ENCODE measurements around the gene NACA.
"Not testable (repeated sequence)": the region's sequence is repeated elsewhere in the genome, so short reads cannot be mapped to it uniquely, and the experiment has no call there.

NACA gene

DNA sequence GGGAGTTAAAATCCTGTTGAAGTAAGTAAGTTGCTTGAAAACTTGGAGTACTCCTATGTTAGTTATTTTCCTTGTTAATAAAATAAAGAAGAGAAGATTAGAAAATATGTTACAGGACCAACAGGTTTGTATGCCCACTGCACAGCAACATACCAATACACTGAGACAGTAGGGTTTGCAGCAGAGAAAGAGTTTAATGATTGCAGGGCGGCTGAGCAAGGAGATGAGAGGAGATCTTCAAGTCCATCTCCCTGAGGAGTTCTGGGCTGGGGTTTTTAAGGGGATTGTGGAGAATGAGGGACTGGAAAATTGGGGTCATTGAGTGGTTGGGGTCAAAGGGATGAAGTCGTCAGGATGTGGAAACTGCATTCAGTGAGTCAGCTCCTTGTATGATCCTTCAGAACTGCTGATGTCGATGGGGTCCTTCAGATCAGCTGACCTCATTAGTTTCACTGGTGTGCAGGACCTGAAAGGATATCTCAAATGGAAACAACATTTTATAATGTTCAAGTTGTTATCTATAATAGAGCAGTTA is 33.7 kb upstream of the NACA start:
- no peaks in the 10 kb centered on the region for H3K4me1 ChIP-seq (ENCODE audit: control insufficient read depth in 1 of 2, insufficient read depth in 2 of 2, low read length in 2 of 2)
- H3K27ac ChIP-seq (ENCODE audit: low read depth, low read length) = no peak overlapping the region

DNA sequence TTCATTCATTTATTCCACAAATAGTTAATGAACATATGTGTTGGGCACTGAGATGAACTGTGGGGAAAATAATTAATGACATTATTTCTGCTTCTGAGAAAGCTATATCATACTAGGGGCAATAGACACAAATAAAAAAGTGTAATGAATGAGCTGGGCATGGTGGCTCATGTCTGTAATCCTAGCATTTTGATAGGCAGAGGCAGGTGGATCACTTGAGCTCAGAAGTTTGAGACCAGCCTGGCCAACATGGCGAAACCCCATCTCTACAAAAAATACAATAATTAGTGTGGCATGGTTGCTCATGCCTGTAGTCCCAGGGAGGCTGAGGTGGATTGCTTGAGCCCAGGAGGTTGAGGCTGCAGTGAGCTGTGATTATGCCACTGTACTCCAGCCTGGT is 32.9 kb upstream of the NACA start:
- not testable (repeated sequence) for H3K36me3 ChIP-seq (ENCODE audit: control insufficient read depth in 1 of 2, insufficient read depth in 2 of 2, low read length in 2 of 2); H3K4me3 ChIP-seq (ENCODE audit: low read depth in 1 of 2, low read length in 2 of 2); H3K9ac ChIP-seq (ENCODE audit: low read depth in 1 of 2, low read length in 2 of 2); H3K4me1 ChIP-seq (ENCODE audit: control insufficient read depth in 1 of 2, insufficient read depth in 2 of 2, low read length in 2 of 2); H3K27me3 ChIP-seq (ENCODE audit: control insufficient read depth in 1 of 2, insufficient read depth in 2 of 2, low read length in 2 of 2); H3K27ac ChIP-seq (ENCODE audit: low read depth, low read length)
- peaks cover 3 to 11% of the 10 kb centered on the region in 2 donors for H3K9me3 ChIP-seq (ENCODE audit: control insufficient read depth in 1 of 2, low read length in 2 of 2)

More for the DNA sequence above, 33.7 kb upstream of the NACA start:
- Histone ChIP-seq H3K9me3 (ENCODE audit: control insufficient read depth in 1 of 2, low read length in 2 of 2) (peaks cover 3 to 11% of the 10 kb centered on the region in 2 donors), H3K27me3 (ENCODE audit: control insufficient read depth in 1 of 2, insufficient read depth in 2 of 2, low read length in 2 of 2) (no peaks in the 10 kb centered on the region), H3K4me3 (ENCODE audit: low read depth in 1 of 2, low read length in 2 of 2) (no peak overlapping the region), H3K9ac (ENCODE audit: low read depth in 1 of 2, low read length in 2 of 2) (no peak overlapping the region), H3K36me3 (ENCODE audit: control insufficient read depth in 1 of 2, insufficient read depth in 2 of 2, low read length in 2 of 2) (no peaks in the 10 kb centered on the region)

DNA sequence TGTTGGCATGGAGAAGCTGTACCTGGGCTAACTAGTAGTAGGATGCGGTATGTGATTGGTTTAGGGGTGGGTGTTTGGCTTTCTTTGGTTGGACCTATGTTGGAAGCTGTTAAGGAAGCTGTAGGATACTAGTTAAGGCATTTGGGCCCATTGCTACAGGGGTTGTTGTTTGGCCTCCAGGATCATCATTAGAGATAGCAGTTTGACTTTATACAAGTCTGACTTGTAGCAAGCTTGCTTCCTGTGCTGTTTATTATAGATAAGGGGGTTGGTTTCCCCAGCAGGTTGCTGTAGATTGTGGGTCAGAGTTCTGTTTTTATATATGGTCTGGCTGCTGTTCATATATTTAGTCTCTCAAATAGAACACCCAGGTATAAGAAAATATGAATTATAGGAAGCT is 28.5 kb upstream of the NACA start:
- H3K27me3 ChIP-seq (ENCODE audit: control insufficient read depth in 1 of 2, insufficient read depth in 2 of 2, low read length in 2 of 2) = no peaks in the 10 kb centered on the region
- no peaks in the 10 kb centered on the region for H3K4me1 ChIP-seq (ENCODE audit: control insufficient read depth in 1 of 2, insufficient read depth in 2 of 2, low read length in 2 of 2)
- no peak overlapping the region for H3K27ac ChIP-seq (ENCODE audit: low read depth, low read length)
- no peak overlapping the region for H3K4me3 ChIP-seq (ENCODE audit: low read depth in 1 of 2, low read length in 2 of 2)
- H3K9ac ChIP-seq (ENCODE audit: low read depth in 1 of 2, low read length in 2 of 2) = no peak overlapping the region
- H3K36me3 ChIP-seq (ENCODE audit: control insufficient read depth in 1 of 2, insufficient read depth in 2 of 2, low read length in 2 of 2) = no peaks in the 10 kb centered on the region
- peaks cover 0 to 5% of the 10 kb centered on the region in 2 donors for H3K9me3 ChIP-seq (ENCODE audit: control insufficient read depth in 1 of 2, low read length in 2 of 2)

DNA sequence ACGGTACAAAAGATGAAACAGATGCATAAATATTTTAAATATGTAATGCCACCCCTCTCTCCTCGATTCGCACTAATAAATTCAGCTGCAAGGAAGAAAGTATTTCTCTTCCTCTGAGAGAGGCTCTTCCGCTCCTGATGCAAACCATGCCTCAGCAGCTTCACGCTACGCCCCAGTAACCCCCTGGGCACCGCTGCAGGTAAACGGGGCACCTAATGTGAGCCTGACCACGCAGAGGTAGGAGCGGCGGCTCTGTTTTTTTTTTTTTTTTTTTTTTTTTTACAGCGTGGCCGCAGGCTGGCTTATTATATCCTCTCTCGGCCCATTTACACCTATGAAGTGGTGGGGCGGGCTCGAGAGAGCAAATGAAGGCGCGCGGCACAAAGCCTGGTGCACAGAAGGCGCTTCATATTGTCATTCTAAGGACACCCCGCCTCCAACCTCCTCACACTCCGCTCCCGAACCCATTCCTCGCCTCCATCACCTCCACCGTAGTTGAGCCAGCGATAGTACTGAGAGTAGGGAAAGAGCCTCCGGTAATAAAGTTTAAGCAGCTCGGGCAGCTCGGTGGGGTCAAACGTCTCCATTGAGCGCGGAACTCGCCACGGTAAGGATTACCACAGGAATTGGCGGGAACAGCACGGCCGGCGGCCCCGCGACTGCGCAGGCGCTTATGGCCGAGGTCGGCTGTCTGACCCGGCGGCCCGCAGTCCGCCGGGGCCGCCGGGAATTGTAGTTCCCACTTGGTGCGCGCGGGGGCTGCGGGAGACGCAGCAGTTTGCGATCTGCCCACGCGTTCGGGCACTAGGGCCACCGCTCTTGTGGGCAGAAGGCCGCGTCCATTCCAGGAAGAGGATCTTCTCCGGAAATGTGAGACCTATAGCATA is 26.9 kb upstream of the NACA start, which contains the start of gene PRIM1:
Gene PRIM1 (minus strand): TSS at position 612 of the 887 bp plus-strand sequence. CDS start 25 bp downstream, at position 587.
- H3K4me1 ChIP-seq (ENCODE audit: control insufficient read depth in 1 of 2, insufficient read depth in 2 of 2, low read length in 2 of 2) = no peaks in the 10 kb centered on the region
- H3K27ac ChIP-seq (ENCODE audit: low read depth, low read length) = peak within 1 kb of the TSS; percentile 70
- H3K27me3 ChIP-seq (ENCODE audit: control insufficient read depth in 1 of 2, insufficient read depth in 2 of 2, low read length in 2 of 2) = no peaks in the 10 kb centered on the region
- peak within 1 kb of the TSS; percentile 96 to 97 for H3K4me3 ChIP-seq (ENCODE audit: low read depth in 1 of 2, low read length in 2 of 2)
- no peaks in the 10 kb centered on the region for H3K36me3 ChIP-seq (ENCODE audit: control insufficient read depth in 1 of 2, insufficient read depth in 2 of 2, low read length in 2 of 2)
- H3K9me3 ChIP-seq (ENCODE audit: control insufficient read depth in 1 of 2, low read length in 2 of 2) = no peaks in the 10 kb centered on the region
- H3K9ac ChIP-seq (ENCODE audit: low read depth in 1 of 2, low read length in 2 of 2) = peak within 1 kb of the TSS; percentile 79

DNA sequence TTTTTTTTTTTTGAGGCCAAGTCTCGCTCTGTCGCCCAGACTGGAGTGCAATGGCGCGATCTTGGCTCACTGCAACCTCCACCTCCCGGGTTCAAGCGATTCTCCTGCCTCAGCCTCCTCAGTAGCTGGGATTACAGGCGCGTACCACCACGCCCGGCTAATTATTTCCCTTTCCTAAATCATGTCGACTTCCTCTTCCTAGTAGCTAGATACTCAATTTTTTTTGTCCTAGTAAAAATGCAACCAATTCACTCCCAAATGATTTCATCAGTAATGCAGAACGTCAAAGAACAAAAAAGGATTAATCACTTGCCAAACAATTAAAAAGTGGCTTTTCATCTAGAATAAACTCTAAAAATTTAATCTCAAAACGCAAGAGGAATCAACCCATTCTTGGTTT is 25.5 kb upstream of the NACA start:
- not testable (repeated sequence) for H3K4me1 ChIP-seq (ENCODE audit: control insufficient read depth in 1 of 2, insufficient read depth in 2 of 2, low read length in 2 of 2); H3K27ac ChIP-seq (ENCODE audit: low read depth, low read length); H3K27me3 ChIP-seq (ENCODE audit: control insufficient read depth in 1 of 2, insufficient read depth in 2 of 2, low read length in 2 of 2); H3K4me3 ChIP-seq (ENCODE audit: low read depth in 1 of 2, low read length in 2 of 2); H3K36me3 ChIP-seq (ENCODE audit: control insufficient read depth in 1 of 2, insufficient read depth in 2 of 2, low read length in 2 of 2); H3K9me3 ChIP-seq (ENCODE audit: control insufficient read depth in 1 of 2, low read length in 2 of 2)
- H3K9ac ChIP-seq (ENCODE audit: low read depth in 1 of 2, low read length in 2 of 2) = peak overlapping the region in 1 of 2 donors; percentile 79

DNA sequence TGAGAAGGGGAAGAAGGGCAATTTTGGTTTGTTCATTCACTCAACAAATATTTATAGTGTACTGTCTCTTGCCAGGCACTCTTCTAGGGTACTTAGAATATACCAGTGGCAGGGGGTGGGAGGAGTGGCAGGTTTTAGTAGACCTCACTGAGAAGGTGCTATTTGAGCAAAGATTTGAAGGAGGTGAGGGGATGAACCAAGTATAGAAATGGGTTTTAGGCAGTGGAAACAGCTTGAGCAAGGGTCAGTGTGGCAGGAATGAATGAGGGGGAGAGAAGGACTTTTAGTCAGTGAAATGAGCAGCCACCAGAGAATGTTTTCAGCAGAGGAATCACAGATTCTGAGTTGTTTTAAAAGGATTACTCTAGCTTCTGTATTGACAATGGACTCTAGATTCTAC is 24.8 kb upstream of the NACA start:
- H3K4me3 ChIP-seq (ENCODE audit: low read depth in 1 of 2, low read length in 2 of 2) = no peak overlapping the region
- H3K4me1 ChIP-seq (ENCODE audit: control insufficient read depth in 1 of 2, insufficient read depth in 2 of 2, low read length in 2 of 2) = no peaks in the 10 kb centered on the region
- H3K36me3 ChIP-seq (ENCODE audit: control insufficient read depth in 1 of 2, insufficient read depth in 2 of 2, low read length in 2 of 2) = peaks cover 0 to 5% of the 10 kb centered on the region in 2 donors
- H3K9ac ChIP-seq (ENCODE audit: low read depth in 1 of 2, low read length in 2 of 2) = no peak overlapping the region
- no peak overlapping the region for H3K27ac ChIP-seq (ENCODE audit: low read depth, low read length)
- H3K27me3 ChIP-seq (ENCODE audit: control insufficient read depth in 1 of 2, insufficient read depth in 2 of 2, low read length in 2 of 2) = no peaks in the 10 kb centered on the region
- no peaks in the 10 kb centered on the region for H3K9me3 ChIP-seq (ENCODE audit: control insufficient read depth in 1 of 2, low read length in 2 of 2)

DNA sequence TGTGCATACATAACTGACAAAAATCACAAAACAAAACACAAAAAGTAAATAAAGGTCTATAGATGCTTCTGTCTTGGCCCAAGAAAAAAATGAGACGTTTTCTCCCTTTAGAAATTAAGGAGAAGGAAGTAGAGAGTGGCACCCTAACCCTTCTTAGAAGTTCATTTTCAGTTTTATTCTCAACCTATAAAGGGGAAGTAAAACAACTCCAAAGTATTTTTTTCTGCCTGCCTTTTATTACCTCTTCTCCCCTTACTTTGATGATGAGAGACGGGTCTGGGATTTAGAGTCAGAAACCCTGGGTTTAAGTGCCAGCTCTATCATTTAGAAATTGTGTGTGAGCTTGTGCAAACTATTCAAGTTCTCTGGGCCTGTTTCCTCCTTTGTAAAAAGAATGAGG is 24.3 kb upstream of the NACA start:
- Histone ChIP-seq H3K4me3 (ENCODE audit: low read depth in 1 of 2, low read length in 2 of 2) (no peak overlapping the region), H3K9ac (ENCODE audit: low read depth in 1 of 2, low read length in 2 of 2) (no peak overlapping the region), H3K9me3 (ENCODE audit: control insufficient read depth in 1 of 2, low read length in 2 of 2) (no peaks in the 10 kb centered on the region), H3K36me3 (ENCODE audit: control insufficient read depth in 1 of 2, insufficient read depth in 2 of 2, low read length in 2 of 2) (peaks cover 0 to 8% of the 10 kb centered on the region in 2 donors), H3K4me1 (ENCODE audit: control insufficient read depth in 1 of 2, insufficient read depth in 2 of 2, low read length in 2 of 2) (no peaks in the 10 kb centered on the region), H3K27ac (ENCODE audit: low read depth, low read length) (no peak overlapping the region), H3K27me3 (ENCODE audit: control insufficient read depth in 1 of 2, insufficient read depth in 2 of 2, low read length in 2 of 2) (no peaks in the 10 kb centered on the region)

DNA sequence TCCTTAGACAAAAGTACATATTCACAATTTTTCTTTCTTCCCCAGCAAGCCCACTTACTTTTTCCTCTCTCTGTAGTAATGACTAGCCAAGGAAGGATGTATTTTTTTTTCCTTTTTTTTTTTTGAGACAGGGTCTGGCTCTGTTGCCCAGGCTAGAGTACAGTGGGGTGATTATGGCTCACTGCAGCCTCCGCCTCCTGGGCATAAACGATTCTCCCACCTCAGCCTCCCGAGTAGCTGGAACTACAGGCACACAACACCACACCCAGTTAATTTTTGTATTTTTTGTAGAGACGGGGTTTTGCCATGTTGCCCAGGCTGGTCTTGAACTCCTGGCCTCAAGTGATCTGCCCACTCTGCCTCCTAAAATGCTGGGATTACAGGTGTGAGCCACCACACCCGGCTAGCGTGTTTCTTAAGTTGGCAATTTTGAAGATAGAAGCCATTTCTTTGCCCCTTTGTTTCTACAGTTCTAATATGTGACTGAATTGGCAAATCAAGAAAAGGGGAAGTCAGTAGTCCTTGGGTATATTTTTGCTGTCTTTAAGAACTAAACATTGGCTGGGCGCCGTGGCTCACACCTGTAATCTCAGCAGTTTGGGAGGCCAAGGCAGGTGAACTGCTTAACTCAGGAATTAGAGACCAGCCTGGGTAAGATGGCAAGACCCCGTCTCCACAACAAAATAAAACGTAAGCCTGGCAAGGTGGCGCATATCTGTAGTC is 3.2 kb upstream of the NACA start:
- H3K4me1 ChIP-seq (ENCODE audit: control insufficient read depth in 1 of 2, insufficient read depth in 2 of 2, low read length in 2 of 2) = peaks cover 3 to 15% of the 10 kb centered on the region in 2 donors
- H3K27me3 ChIP-seq (ENCODE audit: control insufficient read depth in 1 of 2, insufficient read depth in 2 of 2, low read length in 2 of 2) = no peaks in the 10 kb centered on the region
- peaks cover 0 to 8% of the 10 kb centered on the region in 2 donors for H3K36me3 ChIP-seq (ENCODE audit: control insufficient read depth in 1 of 2, insufficient read depth in 2 of 2, low read length in 2 of 2)
- no peak overlapping the region for H3K4me3 ChIP-seq (ENCODE audit: low read depth in 1 of 2, low read length in 2 of 2)
- no peaks in the 10 kb centered on the region for H3K9me3 ChIP-seq (ENCODE audit: control insufficient read depth in 1 of 2, low read length in 2 of 2)
- H3K27ac ChIP-seq (ENCODE audit: low read depth, low read length) = no peak overlapping the region
- no peak overlapping the region for H3K9ac ChIP-seq (ENCODE audit: low read depth in 1 of 2, low read length in 2 of 2)

DNA sequence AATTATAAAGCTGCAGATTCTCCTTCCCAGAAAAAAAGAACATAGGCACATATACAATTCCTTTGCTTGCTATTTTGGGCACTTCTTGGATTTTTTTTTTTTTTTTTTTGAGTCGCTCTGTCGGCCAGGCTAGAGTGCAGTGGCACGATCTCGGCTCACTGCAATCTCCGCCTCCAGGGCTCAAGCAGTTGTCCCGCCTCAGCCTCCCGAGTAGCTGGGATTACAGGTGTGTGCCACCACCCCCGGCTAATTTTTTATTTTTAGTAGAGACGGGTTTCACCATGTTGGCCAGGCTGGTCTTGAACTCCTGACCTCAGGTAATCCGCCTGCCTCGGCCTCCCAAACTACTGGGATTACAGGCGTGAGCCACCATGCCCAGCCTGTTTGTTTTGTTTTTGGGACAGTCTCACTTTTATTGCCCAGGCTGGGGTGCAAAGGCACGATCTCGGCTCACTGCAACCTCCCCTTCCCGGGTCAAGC is 1.1 kb upstream of the NACA start:
- not testable (repeated sequence) for H3K27me3 ChIP-seq (ENCODE audit: control insufficient read depth in 1 of 2, insufficient read depth in 2 of 2, low read length in 2 of 2); H3K9ac ChIP-seq (ENCODE audit: low read depth in 1 of 2, low read length in 2 of 2); H3K27ac ChIP-seq (ENCODE audit: low read depth, low read length); H3K36me3 ChIP-seq (ENCODE audit: control insufficient read depth in 1 of 2, insufficient read depth in 2 of 2, low read length in 2 of 2); H3K9me3 ChIP-seq (ENCODE audit: control insufficient read depth in 1 of 2, low read length in 2 of 2)
- peaks cover 23 to 36% of the 10 kb centered on the region in 2 donors for H3K4me1 ChIP-seq (ENCODE audit: control insufficient read depth in 1 of 2, insufficient read depth in 2 of 2, low read length in 2 of 2)
- H3K4me3 ChIP-seq (ENCODE audit: low read depth in 1 of 2, low read length in 2 of 2) = peak overlapping the region in 1 of 2 donors; percentile 94

DNA sequence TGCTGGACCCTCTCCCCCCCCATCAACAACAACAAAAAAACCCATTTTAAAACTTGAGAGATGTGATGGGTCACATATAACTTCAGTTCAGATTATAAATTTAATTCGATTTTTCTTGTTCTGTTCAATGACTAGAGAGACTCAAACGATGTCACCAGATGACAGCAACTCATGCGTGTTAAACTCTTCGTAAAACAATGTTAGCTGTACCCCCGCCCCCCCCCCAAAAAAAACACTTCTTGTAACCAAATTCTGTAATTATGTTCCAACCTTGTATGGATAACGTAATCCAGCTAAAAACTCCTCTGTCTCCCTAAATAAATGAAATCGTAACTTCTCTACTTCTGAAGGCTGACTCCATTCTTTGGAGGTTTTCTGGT is 614 bp upstream of the NACA start:
- H3K4me1 ChIP-seq (ENCODE audit: control insufficient read depth in 1 of 2, insufficient read depth in 2 of 2, low read length in 2 of 2) = peaks cover 29 to 41% of the 10 kb centered on the region in 2 donors
- peaks cover 2 to 10% of the 10 kb centered on the region in 2 donors for H3K36me3 ChIP-seq (ENCODE audit: control insufficient read depth in 1 of 2, insufficient read depth in 2 of 2, low read length in 2 of 2)
- H3K27me3 ChIP-seq (ENCODE audit: control insufficient read depth in 1 of 2, insufficient read depth in 2 of 2, low read length in 2 of 2) = no peaks in the 10 kb centered on the region
- H3K4me3 ChIP-seq (ENCODE audit: low read depth in 1 of 2, low read length in 2 of 2) = peak overlapping the region; percentile 89 to 94
- H3K9ac ChIP-seq (ENCODE audit: low read depth in 1 of 2, low read length in 2 of 2) = peak overlapping the region; percentile 76 to 98
- no peaks in the 10 kb centered on the region for H3K9me3 ChIP-seq (ENCODE audit: control insufficient read depth in 1 of 2, low read length in 2 of 2)
- peak overlapping the region; percentile 86 for H3K27ac ChIP-seq (ENCODE audit: low read depth, low read length)
